GM19468 (cell line): Measurements from ENCODE around the gene CTSV.
"Not testable (repeated sequence)": the region's sequence is repeated elsewhere in the genome, so short reads cannot be mapped to it uniquely, and the experiment has no call there.

Source experiments
- ATAC-seq: cut with Tn5 transposase; IDR thresholded peaks from one replicate; pipeline ENCODE4 v1.9.1; 2021; ENCODE audit warnings: mild to moderate bottlenecking, moderate library complexity, moderate number of reproducible peaks; ENCODE audit not compliant: unreplicated experiment; ENCODE audit errors: extremely low read depth

Gene CTSV

DNA sequence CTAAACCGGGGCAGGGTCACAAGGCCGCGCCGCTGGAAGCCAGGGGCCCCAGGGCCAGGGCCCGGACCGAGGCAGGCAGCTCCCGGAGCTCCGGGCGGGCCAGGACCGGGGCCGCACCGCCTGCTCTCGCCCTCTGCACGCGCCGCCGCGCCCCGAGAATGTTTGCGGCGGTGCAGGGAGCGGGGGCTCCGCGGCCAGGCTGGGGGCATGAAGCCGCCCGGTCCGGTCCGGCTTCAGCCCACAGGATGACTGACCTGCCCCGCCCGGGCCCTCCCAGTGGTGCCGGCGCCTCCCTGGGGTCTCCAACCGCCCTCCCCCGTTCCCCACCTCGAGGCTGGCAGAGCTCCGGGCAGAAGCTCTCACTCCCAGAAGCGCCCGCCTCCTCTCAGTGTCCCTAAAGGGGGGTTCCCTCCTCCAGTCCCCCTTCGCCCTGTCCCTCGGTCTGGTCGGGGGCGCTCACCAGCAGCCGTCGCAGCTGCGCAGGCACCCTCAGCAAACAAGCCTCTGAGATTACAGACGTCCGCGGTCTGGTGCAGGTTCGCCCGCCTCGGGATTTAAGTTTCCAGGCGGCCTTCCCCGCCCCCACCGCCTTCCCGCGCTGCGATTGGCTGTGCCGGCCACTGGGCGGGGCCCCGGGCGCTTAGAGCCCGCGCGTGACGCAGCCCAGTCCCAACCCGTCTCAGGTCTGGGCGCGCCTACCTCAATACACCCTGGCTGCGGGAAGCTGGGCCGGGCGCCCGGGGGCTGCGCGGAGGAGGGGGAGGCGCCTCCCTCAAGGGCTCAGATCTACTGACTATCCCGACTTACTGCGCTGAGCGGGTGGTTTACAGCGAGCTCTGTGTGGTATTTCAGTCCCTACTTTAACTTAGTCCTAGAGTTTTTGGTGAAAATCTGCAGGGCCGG lies at the start of gene CTSV:
Gene CTSV (minus strand): TSS at position 532 of the 903 bp plus-strand sequence. CDS start 1,099 bp downstream, outside the sequence.
- ATAC-seq = peak; percentile 72

DNA sequence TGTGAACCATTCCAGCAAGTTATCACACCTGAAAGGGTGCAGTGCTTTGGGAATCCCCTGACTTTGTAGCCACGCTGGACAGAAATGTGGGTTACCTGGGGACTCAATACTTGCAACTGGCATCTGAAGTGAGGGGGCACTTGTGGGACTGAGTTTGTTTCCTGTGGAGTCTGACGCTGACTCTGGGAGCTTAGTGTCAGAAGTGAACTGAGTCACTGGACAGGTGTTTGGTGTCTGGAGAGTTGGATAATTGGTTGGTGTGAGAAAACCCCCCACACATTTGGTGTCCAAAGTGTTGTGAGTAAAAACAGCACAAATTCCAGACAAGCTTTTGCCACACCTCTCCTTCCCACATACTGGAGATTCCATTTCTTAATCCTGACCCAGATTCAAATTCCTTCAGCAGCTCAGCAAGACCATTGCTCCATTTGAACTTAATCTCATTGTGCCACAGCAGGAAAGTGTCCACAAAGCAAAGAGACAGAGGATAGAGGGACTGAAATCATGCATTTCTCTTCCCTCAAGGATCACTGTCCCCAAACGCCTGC lies 48.8 kb upstream of the CTSV start:
- not testable (repeated sequence) for ATAC-seq

DNA sequence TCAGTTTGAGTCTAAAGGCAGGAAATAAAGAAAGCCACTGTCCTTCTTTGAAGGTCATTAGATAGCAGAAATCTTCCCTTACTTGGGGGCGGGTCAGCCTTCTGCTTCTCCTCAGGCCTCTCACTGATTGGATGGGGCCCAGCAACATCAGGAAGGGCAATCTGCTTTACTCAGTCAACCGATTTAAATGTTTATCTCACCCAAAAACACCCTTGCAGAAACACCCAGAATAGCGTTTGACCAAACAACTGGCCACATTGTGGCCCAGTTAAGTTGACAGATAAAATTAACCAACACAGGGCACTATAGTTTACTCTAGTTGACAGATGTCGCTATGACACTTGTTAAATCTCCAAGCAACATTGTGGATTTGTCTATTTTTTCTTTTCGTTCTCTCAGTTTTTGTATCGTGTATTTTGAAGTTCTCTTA lies 45.6 kb upstream of the CTSV start:
- not testable (repeated sequence) for ATAC-seq

DNA sequence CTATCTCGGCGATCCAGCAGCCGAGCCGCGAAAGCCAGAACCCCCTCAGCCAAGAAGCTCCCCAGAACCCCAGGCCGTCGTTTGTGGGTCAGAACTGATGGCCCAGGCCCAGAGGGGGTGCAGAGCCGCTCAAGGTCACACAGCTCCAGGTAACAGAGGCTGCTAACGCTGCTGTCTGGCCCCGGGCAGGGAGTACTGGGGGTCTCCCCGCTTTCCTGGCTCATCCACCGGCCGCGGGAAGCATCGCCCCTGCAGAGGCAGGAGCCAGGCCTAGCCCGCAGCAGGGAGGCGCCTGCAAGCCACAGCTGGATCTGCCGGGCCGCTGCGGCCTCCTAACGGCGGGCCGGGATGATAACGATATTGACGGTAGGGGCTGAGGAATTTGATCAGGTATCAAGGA lies 39.4 kb upstream of the CTSV start:
- no peak for ATAC-seq

DNA sequence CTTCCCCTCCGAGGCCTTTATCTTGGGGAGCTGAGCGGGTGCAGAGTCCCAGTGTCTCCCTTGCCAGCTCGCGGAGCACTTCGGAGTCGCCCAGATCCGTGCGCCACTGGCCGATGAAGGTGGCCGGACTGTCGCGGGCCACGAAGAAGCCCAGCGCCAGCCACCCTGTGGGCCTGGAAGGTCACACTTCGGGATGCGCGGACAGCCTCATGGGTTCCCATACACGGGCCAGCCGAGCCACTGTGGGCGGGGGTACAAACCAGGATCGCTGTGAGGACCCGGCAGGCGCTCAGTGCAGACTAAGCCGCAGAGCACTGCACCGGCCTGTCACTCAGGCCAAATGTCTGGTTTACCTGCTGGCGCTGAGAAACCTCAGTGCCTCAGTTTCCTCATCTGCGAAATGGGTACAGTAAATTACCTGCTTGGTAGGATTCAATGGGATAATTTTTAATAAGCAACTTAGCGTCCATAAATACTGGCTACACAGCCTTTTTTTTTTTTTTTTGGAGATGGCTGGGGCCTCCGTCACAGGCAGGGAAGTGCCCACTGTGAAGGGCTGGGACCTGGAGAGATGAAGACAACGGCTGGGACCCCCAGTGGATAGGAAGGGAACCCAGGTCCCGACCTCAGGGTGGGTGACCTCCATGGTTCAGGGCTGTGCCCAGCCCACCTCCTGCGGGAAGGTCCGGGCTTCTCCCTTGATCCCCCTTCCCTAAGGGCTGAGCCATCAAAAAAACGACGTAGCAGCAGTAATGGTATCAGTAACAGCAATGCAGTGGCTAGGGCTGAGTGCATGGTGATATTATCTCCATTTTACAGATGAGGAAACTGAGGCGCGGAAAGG lies 38.7 kb upstream of the CTSV start:
- ATAC-seq = no peak

DNA sequence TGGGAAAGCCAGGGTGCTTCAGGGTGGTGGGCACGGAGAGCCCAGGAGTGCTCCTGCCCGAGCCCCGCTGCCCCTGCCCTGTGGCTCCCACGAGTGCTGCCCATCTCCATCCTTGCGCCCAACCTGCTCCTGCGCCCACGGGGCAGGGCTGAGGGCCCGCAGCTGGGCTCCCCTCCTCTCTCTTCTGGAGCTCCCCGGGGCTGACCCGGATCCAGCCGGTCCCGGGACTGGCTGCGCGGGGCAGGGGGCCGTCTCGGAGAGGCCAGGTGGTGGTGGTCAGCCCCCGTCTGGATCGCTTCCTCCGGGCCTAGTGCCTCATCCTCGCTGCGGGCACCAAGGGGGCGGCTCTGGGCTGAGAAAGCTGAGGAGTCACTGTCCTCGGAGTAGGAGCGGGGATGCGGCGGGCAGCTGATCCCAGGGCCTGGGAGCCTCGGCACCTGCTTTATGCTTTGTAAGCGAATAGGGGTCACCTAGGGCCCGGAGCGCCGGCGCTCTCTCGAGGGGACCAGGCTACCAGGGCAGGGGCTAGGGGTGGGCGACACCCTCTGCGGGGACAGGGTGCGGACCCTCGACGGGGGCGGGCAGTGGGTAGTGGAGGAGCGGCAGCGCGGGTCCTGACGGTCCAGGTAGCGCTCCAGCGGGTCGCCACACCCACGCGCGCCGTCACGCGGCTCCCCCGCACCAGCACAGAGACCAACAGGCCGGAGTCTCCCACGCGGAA lies 37.9 kb upstream of the CTSV start:
- not testable (repeated sequence) for ATAC-seq

DNA sequence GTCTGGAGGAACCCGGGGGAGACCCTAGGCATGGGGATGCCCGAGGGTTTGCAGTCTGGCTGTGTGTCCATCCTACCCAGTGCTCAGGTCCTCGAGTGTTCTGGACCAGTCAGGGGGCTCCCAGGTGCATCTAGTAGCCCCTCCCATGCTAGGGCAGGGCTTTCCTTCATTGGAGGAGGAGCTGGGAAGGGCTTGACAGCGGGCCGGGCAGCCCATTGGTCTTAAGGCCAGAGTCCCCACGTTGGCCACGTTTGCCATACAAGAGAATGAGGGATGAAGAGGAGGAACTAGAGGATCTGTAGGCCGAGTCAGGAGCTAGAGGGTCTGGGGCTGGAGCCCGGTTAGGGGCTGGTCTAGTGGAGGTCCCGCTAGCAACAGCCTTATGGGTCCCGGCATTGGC lies 37.3 kb upstream of the CTSV start:
- ATAC-seq = no peak

DNA sequence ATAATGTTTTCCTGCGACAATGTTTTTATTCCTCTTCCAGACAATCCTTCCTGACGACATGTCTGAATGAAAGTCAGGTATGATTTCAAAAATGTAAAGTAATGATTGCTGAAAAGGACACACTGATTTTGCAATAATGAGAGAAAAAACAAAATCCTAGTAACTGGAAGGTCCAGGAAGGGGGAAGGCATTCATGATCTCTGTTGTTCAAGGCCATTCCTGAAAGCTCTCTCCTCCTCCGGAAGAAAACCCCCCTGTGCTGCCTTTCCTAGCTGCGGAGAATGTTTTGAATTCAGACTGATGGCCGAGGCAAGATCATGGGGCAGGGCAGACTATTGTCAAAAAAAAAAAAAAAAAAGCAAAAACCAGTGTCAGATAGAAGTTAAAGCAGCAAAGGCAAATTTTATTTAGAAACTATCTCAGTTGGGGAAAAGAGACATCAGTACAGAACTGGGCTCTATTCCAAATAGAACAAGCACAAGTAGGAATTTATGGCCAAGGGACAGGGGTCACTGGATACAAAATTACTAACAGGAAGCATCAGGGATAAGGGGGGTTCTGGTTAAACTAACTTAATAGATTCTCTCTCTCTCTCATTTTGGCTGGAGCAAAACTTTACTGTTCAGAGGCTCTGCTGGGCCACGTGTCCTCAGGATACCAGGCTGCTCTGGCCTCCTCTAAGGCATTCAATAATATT lies 36.5 kb upstream of the CTSV start:
- ATAC-seq = no peak

DNA sequence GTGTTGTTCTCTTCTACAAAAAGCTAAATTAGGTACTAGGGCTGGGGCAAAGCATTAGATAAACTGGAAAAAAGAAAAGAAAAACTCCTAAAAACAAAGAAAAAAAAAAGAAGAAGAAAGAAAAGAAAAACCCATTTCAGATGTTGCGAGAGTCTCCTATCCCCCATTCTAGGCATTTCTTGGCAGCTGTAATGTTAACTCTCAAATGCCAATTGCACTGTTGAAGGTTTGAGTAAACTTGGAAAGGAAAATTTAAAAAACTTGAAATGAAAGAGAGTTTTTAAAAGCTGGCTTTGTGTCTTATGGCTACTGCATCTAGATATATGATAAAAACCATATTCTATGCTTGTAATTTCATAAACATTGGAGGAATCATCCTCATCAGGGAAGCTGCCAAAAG lies 34.6 kb upstream of the CTSV start:
- ATAC-seq = no peak

DNA sequence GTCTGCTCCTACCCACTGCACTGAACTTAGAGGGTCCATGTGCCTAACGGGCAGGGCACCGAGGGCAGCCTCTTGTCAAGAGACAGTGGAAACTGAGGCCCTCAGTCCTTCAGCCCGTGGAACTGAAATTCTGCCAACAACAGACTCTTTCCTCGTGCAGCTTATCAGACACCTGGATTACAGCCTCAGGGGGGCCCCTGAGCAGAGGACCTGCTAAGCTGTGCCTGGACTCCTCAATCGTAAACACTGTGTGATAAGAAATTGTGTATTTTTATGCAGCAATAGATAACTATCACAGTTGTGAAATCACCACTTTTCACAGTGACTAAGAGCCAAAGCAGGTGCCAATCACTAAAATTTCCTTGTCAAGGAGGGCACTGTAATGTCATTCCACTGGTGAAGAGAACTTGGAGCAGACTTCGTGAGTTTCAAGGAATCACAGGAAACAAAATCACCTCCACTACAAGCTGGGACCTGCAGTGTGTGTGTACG lies 33.4 kb upstream of the CTSV start:
- no peak for ATAC-seq

DNA sequence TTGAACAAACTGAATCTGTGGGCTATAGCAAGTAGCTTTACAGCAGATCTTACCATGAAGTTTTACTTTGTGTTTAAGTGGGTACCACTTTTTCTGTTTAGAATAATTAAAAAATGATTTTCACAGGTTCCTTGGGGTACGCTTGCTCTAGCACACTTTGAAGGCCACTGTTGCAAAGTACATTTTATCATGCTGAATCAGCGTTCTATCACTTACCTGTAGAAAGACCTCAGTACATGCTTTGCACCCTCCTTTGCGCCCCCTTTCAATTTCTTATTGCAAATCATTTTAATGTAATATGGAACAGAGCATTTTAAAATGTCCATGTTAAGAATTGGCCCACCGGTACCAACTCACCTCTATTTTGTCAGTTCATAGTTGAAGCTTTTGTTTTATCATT lies 31.4 kb upstream of the CTSV start:
- not testable (repeated sequence) for ATAC-seq

DNA sequence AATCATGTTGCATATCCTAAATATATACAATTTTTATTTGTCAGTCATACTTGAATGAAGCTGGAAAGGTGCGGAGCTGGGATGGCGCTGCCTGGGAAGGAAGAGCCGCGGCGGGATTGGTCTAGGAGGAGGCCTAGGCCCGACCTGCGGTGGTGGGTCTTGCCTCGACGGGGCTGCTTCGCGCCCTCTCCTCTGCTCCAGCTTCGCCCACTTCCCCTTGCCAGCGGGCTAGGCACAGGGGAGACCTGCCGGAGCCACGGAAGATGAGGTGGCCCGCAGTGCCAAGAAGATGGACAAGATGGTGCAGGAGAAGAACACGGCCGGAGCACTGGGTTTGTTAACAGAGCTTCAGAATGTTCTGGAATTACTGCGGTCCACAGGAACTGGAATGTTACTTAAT lies 28.5 kb upstream of the CTSV start:
- ATAC-seq = no peak

DNA sequence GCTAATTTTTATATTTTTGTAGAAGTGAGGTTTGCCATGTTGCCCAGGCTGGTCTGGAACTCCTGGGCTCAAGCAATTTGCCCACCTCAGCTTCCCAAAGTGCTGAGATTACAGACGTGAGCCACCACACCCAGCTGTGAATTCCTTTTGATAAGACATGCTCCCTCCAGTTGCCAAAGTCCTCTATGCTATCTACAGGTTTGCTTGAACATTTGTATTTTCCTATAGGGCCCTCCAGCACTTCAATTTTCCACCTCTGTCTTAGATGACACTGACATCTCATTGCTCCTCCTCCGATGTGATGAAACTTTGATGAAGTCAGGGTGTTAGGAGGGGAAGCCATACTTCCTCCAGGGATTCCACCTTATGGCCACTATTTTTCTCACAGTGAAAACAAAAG lies 25.2 kb upstream of the CTSV start:
- no peak for ATAC-seq

DNA sequence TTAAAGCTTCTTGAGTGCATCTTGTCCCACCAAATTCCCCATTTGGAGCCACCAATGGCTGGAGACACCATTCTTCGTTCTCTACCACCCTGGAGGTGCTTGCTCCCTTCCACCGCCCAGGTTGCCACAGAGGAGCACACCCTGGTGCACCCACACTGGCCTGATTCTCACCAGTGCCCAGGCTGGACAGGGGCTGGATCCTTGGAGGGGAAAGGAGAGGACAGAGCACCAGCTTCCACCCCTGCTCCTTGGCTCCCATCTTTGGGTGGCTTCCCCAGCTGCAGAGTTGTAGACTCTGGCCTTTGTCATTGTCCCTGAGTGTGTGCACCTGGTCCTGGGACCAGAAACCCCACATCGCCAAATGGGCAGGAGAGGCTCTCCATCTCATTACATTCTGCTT lies 21.9 kb upstream of the CTSV start:
- ATAC-seq = no peak

DNA sequence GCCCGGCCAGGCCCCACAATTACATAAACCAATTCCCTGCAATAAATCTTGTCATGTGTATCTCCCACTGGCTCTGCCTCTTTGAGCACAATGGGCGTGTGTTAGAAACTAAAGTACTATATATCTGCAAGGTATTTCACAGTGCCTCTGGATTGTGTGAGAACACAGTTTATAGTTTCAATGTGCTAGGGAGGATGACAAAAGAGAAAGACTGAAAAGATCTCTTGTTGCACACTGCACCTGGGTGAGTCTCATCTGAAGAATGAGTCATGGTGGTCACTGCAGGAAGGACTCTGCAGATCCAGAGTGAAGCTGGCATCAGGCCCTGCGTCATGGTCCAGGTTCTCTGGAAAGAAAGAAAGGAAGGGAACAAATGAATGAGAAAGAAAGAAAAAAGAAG lies 20.7 kb upstream of the CTSV start:
- ATAC-seq = no peak

DNA sequence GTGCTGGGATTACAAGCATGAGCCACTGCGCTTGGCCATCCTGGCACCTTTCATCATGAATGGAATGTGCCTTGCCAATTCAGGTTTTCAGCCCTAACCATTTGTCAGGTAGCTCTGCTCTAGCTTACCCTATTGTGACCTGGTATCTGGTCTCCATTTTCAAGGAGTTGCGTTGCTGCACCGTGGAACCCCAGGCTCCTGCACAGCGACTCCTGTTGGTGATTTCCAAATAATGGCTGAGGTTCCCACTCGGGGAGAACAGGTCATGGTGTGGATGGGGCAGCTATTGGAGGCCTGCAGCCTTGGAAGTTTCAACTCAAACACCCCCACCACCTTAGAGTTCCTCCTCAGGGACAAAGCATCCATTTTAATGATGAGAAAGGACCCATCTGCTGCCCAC lies 18.7 kb upstream of the CTSV start:
- ATAC-seq = no peak

DNA sequence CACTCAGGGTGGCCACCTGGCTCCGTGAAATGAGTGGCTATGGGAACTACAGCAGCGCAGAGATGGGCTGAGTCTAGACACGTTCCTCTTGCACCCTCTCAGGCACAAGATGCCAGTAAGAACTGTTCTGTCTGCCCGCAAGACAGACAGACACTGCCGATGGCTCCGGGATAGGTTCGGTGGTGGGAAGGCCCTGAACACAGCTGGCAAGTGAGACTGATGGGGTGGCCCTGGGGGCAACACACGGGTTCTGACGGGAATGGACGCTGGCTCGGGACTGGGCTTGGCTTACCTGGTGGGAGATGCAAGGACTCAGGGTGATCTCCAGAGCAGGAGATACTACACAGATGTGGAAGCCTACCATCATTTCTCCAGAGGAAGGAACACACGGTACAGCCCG lies 16.9 kb upstream of the CTSV start:
- not testable (repeated sequence) for ATAC-seq

DNA sequence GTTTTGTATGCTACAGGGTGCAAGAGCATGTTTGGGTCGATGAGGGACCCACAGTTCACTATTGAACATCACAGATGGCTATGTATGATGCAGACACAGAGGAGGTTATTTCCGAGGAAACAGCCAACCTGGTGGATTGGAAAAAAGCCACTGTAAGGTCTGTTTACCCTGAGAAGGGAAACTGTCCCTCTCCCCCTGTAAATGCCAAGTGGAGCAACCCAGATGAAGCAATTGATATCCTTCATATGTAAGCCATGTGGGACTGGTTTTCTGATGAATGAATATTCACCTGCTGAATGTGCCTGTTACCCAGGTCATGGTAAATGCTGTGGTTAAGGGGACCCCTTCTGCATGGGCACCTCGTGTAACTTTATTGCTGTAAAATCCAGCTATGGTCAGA lies 14.8 kb upstream of the CTSV start:
- ATAC-seq = no peak

DNA sequence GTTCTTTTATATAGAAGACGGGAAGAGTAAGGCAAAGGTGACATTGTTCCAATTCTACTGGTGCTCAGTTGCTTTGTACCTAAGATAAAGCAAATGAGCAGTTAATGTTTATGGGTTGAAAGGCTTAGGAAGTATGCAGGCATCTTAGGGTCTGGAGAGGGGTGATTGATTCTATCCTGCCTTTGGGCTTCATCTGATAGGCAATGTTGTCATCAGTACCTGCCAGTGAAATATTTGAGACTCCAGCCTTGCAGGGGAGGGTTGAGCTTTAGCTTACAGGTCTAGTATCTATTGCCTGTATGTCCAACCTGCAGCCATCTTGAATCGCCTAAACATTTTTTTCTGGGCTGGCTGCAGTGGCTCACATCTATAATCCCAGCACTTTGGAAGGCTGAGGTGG lies 13.8 kb upstream of the CTSV start:
- ATAC-seq = no peak

DNA sequence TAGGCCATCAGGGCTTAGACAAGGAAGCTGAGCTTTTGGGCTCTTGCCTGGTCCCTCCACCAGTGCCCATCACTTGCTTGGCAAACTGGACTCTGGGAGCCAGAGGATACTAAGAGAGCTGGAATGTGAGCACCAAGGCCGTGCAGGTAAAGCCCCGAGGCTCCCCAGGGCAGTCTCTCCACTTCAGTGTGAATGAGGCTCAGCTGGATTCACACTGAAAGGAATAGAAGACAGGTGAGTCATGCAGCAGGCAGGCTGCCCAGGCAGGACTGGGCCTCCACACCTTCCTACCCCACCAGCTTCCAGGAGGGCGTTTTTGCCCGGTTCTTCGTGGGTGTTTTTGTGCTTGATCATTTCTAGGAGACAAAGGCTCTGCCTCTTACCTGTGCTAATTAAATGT lies 7.3 kb upstream of the CTSV start:
- ATAC-seq = no peak
